Activated naive CD4-positive, alpha-beta T cell (primary cell): ENCODE data around the gene LCAT.

Experiments used
- DNase-seq, 4 experiments: peaks; one replicate each; lab custom pipeline; 2025; lab: John Stamatoyannopoulos, UW

The LCAT gene

GRCh38 chr16:67909056-67909742 lies 34.7 kb downstream of the LCAT start:
- no peak for DNase-seq

DNA sequence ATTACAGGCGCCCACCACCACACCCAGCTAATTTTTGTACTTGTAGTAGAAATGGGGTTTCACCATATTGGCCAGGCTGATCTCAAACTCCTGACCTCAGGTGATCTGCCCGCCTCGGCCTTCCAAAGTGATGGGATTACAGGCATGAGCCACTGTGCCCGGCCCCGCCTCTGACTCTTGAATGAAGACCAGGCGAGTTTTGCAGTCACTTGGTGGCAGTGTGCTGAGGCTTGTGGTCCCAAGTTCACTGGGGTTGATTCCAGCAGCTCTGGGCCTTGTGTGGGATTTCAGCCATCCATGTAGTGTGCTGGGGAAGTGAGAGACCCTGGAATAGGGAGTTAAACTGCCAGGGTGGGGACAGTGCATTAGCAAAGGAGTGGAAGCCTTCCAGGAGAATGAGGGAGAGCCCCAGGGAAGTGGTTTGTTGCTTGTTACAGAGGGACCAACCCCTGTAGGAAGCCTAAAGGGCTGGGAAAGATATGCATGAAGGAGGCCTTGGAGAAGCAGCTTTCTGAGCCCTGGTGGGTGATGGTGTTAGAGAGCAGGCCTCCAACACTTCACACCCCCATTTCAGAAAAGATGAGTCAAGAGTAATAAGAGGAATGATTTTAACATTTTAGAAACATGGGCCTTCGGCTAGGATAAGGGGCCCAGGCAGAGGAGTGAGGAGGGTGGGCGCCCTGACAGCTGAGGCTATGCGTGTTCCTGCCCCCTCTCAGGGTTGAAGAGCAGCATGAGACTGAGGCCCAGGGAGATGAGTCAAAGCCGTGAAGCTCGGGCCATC lies 36.3 kb downstream of the LCAT start:
- no peak for DNase-seq

GRCh38 chr16:67902831-67903230 lies 41.1 kb downstream of the LCAT start:
- no peak for DNase-seq

- DNase-seq: no peak
These were observed 42.2 kb downstream of the LCAT start for GRCh38 chr16:67901734-67902133.

DNA sequence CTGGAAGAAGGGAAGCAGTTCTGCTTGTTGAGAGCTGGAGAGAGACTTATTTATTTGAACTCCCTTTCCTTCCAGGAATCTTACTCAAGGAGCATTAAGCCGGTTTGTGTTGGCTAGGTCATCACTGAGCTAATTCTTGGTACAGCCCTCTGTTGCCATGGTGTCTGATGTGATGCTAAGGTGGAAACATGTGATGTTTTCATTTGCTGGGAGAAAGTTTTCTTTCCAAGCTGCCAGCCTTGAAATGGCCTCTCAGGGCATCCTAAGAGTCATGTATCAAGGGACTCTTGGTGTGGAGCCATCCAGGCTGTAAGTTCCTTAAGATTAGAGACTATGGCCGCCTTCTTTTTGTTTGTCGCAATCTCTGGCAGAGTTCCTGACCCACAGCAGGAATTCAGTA lies 46.7 kb downstream of the LCAT start:
- DNase-seq: no peak

DNA sequence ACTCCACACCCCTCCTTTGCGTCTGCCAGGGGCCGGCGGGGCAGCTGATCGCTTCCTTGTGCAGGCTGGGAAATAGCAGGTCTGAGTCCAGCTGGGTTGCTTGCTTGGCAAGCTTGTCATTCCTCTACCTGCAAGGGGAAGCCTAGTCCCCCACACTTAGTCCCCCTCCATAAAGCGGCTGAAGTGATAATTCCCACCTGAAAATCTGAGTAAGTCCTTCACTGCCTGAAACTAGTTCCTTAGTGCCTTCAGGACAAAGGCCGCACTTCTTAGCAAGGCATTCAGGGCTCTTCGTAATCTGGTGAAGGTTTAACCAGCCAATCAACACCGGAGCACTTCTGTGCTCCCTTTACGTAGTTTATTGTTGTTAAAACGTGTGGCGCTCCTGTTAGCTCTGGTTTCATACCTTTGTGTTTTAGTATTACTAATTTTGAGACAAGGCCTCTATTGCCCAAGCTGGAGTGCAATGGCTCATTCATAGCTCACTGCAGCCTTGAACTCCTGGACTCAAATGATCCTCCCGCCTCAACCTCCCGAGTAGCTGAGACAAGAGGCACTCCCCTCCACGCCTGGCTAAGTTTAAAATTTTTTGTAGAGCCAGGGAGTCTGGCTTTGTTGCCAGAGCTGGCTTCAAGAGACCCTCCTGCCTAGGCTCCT lies 50.0 kb downstream of the LCAT start:
- DNase-seq: no peak

- DNase-seq: peak; percentile 81 to 94 (median 86)
These were observed 50.8 kb downstream of the LCAT start, which contains the start of gene PSKH1 for GRCh38 chr16:67892899-67893742. Gene PSKH1, plus strand, starts transcription at chr16:67893254. Its CDS starts 15,496 bp downstream, at chr16:67908750.

- DNase-seq: no peak
These were observed 51.5 kb downstream of the LCAT start for GRCh38 chr16:67892375-67892774.
